Measurements from ENCODE around the gene GFM1. TPM values are rescaled to one million over a fixed set of nuclear protein-coding genes. Genes with fewer than 3 reads are reported as not detected.

The GFM1 gene
- total and polyA plus RNA-seq, 2 donors (not counting 1 experiment from before 2014, with no cell fraction given) = 9.8 to 46.0 TPM

GRCh38 chr3:158680861-158681260, 36.5 kb downstream of the GFM1 start:
- ATAC-seq (ENCODE audit: low read depth) (no peak), DNase-seq (no peak)
- ChIA-PET POLR2A (no interaction called here), CTCF (no interaction called here)
- no peak overlapping the region for H2AFZ ChIP-seq (ENCODE audit: insufficient read depth, low read depth, low read length, poor library complexity, severe bottlenecking)
- no peak overlapping the region for H3K27ac ChIP-seq (ENCODE audit: low read length in 2 of 2)
- no peaks in the 10 kb centered on the region for H4K20me1 ChIP-seq (ENCODE audit: control insufficient read depth, insufficient read depth, low read length, poor library complexity, severe bottlenecking)
- H3K4me2 ChIP-seq (replicated peaks; ENCODE audit: low read depth, low read length, poor library complexity, severe bottlenecking) = no peak overlapping the region
- intact Hi-C loops (cut with micrococcal nuclease) = no loop called here
- no CpG with 5 or more reads among the region's 2 CpGs for WGBS (ENCODE audit: insufficient coverage)
- no peak overlapping the region for H3K4me3 ChIP-seq (ENCODE audit: control extremely low read depth in 1 of 5, extremely low read depth in 1 of 5, insufficient read depth in 1 of 5, low read depth in 2 of 5, low read length in 4 of 5)
- Mint-ChIP-seq H3K27me3 (no peaks in the 10 kb centered on the region), H3K4me1 (no peaks in the 10 kb centered on the region), H3K27ac (no peak overlapping the region), H3K9me3 (ENCODE audit: insufficient read depth) (no peaks in the 10 kb centered on the region), H3K4me3 (no peak overlapping the region)
- peaks cover 6 to 13% of the 10 kb centered on the region in 2 experiments for H3K36me3 ChIP-seq (replicated peaks in 1 of 2; ENCODE audit: control extremely low read depth in 1 of 2, control insufficient read depth in 1 of 2, extremely low read depth in 1 of 2, insufficient read depth in 2 of 2, low read length in 1 of 2)
- H3K9me3 ChIP-seq (ENCODE audit: control extremely low read depth in 1 of 3, control insufficient read depth in 2 of 3, insufficient read depth in 1 of 3, low read length in 2 of 3) = no peaks in the 10 kb centered on the region
- TF ChIP-seq EZH2 (IDR thresholded peaks at IDR 0.05; ENCODE audit: borderline replicate concordance, insufficient read depth, low read depth, low read length, poor library complexity, severe bottlenecking) (no peak), CTCF (IDR thresholded peaks at IDR 0.05) (no peak)
- H3K27me3 ChIP-seq (replicated peaks in 1 of 4; ENCODE audit: control extremely low read depth in 1 of 4, control insufficient read depth in 3 of 4, insufficient read depth in 4 of 4, low read length in 3 of 4) = no peaks in the 10 kb centered on the region
- H3K4me1 ChIP-seq (ENCODE audit: control insufficient read depth in 2 of 2, insufficient read depth in 2 of 2, low read length in 2 of 2) = no peaks in the 10 kb centered on the region
- no peaks in the 10 kb centered on the region for H3K79me2 ChIP-seq (ENCODE audit: control insufficient read depth, insufficient read depth, low read length)
- no peak overlapping the region for H3K9ac ChIP-seq (ENCODE audit: low read length)

DNA sequence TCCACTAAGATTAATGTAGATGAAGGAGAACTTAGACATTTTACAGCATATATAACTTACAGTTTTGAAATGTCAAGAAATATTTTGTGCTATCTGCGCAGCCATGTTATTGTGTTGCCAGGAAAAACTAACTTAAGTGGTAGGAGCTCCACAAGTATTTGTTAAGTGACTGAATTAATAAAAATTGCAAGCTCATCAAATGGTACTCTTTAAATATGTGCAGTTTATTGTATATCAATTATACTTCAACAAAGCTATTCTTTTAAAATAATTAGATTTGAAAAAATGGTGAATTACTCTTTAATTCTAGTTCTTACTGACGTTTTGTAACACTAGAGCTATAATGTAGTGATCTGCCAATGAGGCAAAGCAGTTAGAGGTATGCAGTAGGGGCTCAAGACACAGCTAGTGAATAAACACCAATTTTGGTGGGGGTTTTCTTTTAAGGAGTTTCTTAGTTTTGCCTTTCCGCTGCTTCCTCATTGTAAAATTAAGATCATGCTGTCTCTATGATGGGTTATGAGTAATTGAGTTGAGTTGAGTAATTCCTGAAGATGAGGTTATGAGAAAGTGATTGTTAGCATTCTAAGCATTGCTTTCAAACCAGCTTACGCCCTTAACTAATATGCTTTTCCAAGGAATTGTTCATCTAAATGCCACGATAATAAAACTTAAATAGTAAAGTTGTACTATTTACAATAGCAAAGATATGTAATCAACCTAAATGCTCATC, 39.1 kb downstream of the GFM1 start:
- H3K79me2 ChIP-seq (ENCODE audit: control insufficient read depth, insufficient read depth, low read length) = no peaks in the 10 kb centered on the region
- TF ChIP-seq EZH2 (IDR thresholded peaks at IDR 0.05; ENCODE audit: borderline replicate concordance, insufficient read depth, low read depth, low read length, poor library complexity, severe bottlenecking) (no peak), CTCF (IDR thresholded peaks at IDR 0.05) (no peak)
- H3K27me3 Mint-ChIP-seq = no peaks in the 10 kb centered on the region
- no peaks in the 10 kb centered on the region for H3K27me3 ChIP-seq (replicated peaks in 1 of 4; ENCODE audit: control extremely low read depth in 1 of 4, control insufficient read depth in 3 of 4, insufficient read depth in 4 of 4, low read length in 3 of 4)
- H3K27ac Mint-ChIP-seq = no peak overlapping the region
- no peak overlapping the region for H3K9ac ChIP-seq (ENCODE audit: low read length)
- H3K9me3 ChIP-seq (ENCODE audit: control extremely low read depth in 1 of 3, control insufficient read depth in 2 of 3, insufficient read depth in 1 of 3, low read length in 2 of 3) = no peaks in the 10 kb centered on the region
- H3K4me1 ChIP-seq (ENCODE audit: control insufficient read depth in 2 of 2, insufficient read depth in 2 of 2, low read length in 2 of 2) = no peaks in the 10 kb centered on the region
- no peaks in the 10 kb centered on the region for H3K4me1 Mint-ChIP-seq
- no peak overlapping the region for H3K4me2 ChIP-seq (replicated peaks; ENCODE audit: low read depth, low read length, poor library complexity, severe bottlenecking)
- DNase-seq = no peak
- ChIA-PET POLR2A (no interaction called here), CTCF (interaction anchor here (0.7 kb wide), 1 partner anchor 39 kb away, joined by 4 read pairs; the partner anchor contains the start of gene GFM1)
- intact Hi-C loops (cut with micrococcal nuclease) = no loop called here
- peaks cover 8 to 13% of the 10 kb centered on the region in 2 experiments for H3K36me3 ChIP-seq (replicated peaks in 1 of 2; ENCODE audit: control extremely low read depth in 1 of 2, control insufficient read depth in 1 of 2, extremely low read depth in 1 of 2, insufficient read depth in 2 of 2, low read length in 1 of 2)
- 100% methylated on average over 1 of the region's 5 CpGs for WGBS (ENCODE audit: insufficient coverage)
- H3K9me3 Mint-ChIP-seq (ENCODE audit: insufficient read depth) = no peaks in the 10 kb centered on the region
- H3K4me3 ChIP-seq (ENCODE audit: control extremely low read depth in 1 of 5, extremely low read depth in 1 of 5, insufficient read depth in 1 of 5, low read depth in 2 of 5, low read length in 4 of 5) = no peak overlapping the region
- H2AFZ ChIP-seq (ENCODE audit: insufficient read depth, low read depth, low read length, poor library complexity, severe bottlenecking) = no peak overlapping the region
- no peak overlapping the region for H3K27ac ChIP-seq (ENCODE audit: low read length in 2 of 2)
- H3K4me3 Mint-ChIP-seq = no peak overlapping the region
- no peak for ATAC-seq (ENCODE audit: low read depth)
- H4K20me1 ChIP-seq (ENCODE audit: control insufficient read depth, insufficient read depth, low read length, poor library complexity, severe bottlenecking) = no peaks in the 10 kb centered on the region

All from B cell (primary cell).